Naive thymus-derived CD4-positive, alpha-beta T cell (primary cell): ENCODE data around the gene JKAMP. TPM values are rescaled to one million over a fixed set of nuclear protein-coding genes. Genes with fewer than 3 reads are reported as not detected.
A peak's percentile ranks its signal among the peaks of the same experiment; 100 is the strongest.

ENCODE experiments used
- ATAC-seq: fragments of 150-1000 bp; cut with Tn5 transposase; 2 replicates; pipeline ENCODE4 v1.10.0; 2021; ENCODE audit warnings: mild to moderate bottlenecking, moderate library complexity
- CTCF ChIA-PET: fragments of 350-600 bp; sonication (Branson Sonifier 250); formaldehyde crosslinking; loops from one replicate; lab custom pipeline; 2021; ENCODE audit warnings: antibody characterized with exemption; lab: Charles Lee
- POLR2A ChIA-PET: fragments of 350-600 bp; sonication (Branson Sonifier 250); formaldehyde crosslinking; loops from one replicate; lab custom pipeline; 2021; ENCODE audit warnings: antibody characterized with exemption, inconsistent platforms; lab: Charles Lee
- DNase-seq, 9 donors: peaks; one replicate each; pipeline versions ENCODE4 v3.0.0 to v3.0.0-alpha.2; 2020 to 2022; ENCODE audit warnings: mixed read lengths in 1 of 9
- H3K27ac ChIP-seq: one replicate; pipeline ENCODE4 v1.7.0; 2013; ENCODE audit warnings: mild to moderate bottlenecking, low read depth, low read length, moderate library complexity
- H3K27me3 ChIP-seq, 2 donors: one replicate each; pipeline ENCODE4 v1.7.0; 2013; ENCODE audit warnings: low read length in 2 of 2, mild to moderate bottlenecking in 2 of 2, moderate library complexity in 2 of 2; ENCODE audit not compliant: control insufficient read depth in 2 of 2, insufficient read depth in 2 of 2
- H3K36me3 ChIP-seq, 3 experiments: 1 replicate in 2 of 3; 2 replicates in 1 of 3; pipeline ENCODE4 v1.7.0; 2013; ENCODE audit warnings: low read length in 3 of 3, mild to moderate bottlenecking in 3 of 3, moderate library complexity in 1 of 3; ENCODE audit not compliant: insufficient read depth in 3 of 3, control insufficient read depth in 2 of 3
- H3K4me1 ChIP-seq, 2 donors: one replicate each; pipeline ENCODE4 v1.7.0; 2013; ENCODE audit warnings: low read length in 2 of 2, mild to moderate bottlenecking in 2 of 2, moderate library complexity in 1 of 2; ENCODE audit not compliant: control insufficient read depth in 2 of 2, insufficient read depth in 2 of 2
- H3K4me3 ChIP-seq: 2 replicates; pipeline ENCODE4 v1.7.0; 2013; ENCODE audit warnings: mild to moderate bottlenecking, low read length
- H3K9me3 ChIP-seq, 3 experiments: 1 replicate in 2 of 3; 2 replicates in 1 of 3; pipeline ENCODE4 v1.7.0; 2013; ENCODE audit warnings: low read length in 3 of 3; ENCODE audit not compliant: control insufficient read depth in 2 of 3
- H3K27ac Mint-ChIP-seq, 9 donors: one replicate each; pipeline ENCODE4 v1.8.0; 2020 to 2022; ENCODE audit warnings: mixed read lengths in 9 of 9, mild to moderate bottlenecking in 8 of 9, moderate library complexity in 5 of 9, inconsistent platforms in 2 of 9
- H3K27me3 Mint-ChIP-seq, 5 donors: one replicate each; pipeline ENCODE4 v1.8.0; 2021 to 2022; ENCODE audit warnings: mixed read lengths in 5 of 5, mild to moderate bottlenecking in 1 of 5
- H3K36me3 Mint-ChIP-seq, 5 donors: one replicate each; pipeline ENCODE4 v1.8.0; 2020 to 2022; ENCODE audit warnings: mixed read lengths in 5 of 5, mild to moderate bottlenecking in 3 of 5, inconsistent platforms in 1 of 5
- H3K4me1 Mint-ChIP-seq, 7 donors: one replicate each; pipeline ENCODE4 v1.8.0; 2020 to 2022; ENCODE audit warnings: mixed read lengths in 7 of 7, mild to moderate bottlenecking in 3 of 7, inconsistent platforms in 1 of 7
- H3K4me3 Mint-ChIP-seq, 10 donors: one replicate each; pipeline ENCODE4 v1.8.0; 2020 to 2022; ENCODE audit warnings: mild to moderate bottlenecking in 10 of 10, mixed read lengths in 10 of 10, moderate library complexity in 6 of 10, inconsistent platforms in 2 of 10
- H3K9me3 Mint-ChIP-seq, 11 donors: one replicate each; pipeline ENCODE4 v1.8.0; 2020 to 2022; ENCODE audit warnings: mixed read lengths in 11 of 11, mild to moderate bottlenecking in 4 of 11, inconsistent platforms in 1 of 11, moderate library complexity in 1 of 11
- intact Hi-C, 2 donors: fragments of 100-400 bp; cut with micrococcal nuclease; formaldehyde crosslinking; loops; one replicate each; pipeline ENCODE4 v1.15.1; 2023
- polyA plus RNA-seq, 2 donors: library from polyadenylated mRNA; unstranded; fragments of 300-500 nt; fragmentation: Illumina TruSeq; gene quantifications; one replicate each; pipeline ENCODE4 v1.2.3, GENCODE V29; 2021
- total RNA-seq, 6 experiments: library from RNA in 5 of 6; stranded (reverse) in 5 of 6; gene quantifications; 1 replicate in 5 of 6; 2 replicates in 1 of 6; pipeline ENCODE4 v1.2.3 and lab custom pipeline; 2021 to 2026

Gene JKAMP
- total and polyA plus RNA-seq, 7 experiments from 2014 or later, result 12.2 to 54.1 (median 32.6) TPM

DNA sequence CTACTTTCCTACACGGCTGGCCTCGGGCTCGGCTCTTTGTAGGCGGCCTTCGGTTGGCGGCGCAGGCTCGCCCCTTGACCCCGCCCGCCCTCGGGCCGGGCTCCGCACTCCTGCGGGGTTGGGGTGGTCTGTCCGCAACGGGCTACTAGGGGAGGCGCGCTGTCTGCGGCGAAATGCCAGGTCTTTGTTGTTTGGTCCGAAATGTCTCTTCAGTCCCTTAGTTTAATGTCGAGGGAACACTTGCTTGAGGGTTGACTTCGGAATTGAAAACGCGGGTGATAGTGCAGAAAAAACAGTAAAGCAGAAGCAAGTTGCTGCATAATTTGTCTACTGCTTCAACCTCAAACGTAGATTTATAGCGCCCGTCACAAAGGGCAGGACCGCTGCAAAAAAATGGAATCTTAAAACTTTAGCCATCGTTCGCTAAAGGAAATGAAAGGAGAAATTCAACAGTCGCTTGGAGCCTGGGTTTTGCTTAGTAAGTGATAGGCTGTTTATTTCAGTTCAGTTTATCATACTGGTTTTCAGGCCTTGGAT, 390 bp downstream of the JKAMP start:
- H3K27me3 Mint-ChIP-seq, result no peaks in the 10 kb centered on the region
- peak overlapping the region; percentile 89 to 98 (median 96) for H3K4me3 Mint-ChIP-seq
- H3K27ac ChIP-seq, result peak overlapping the region; percentile 84
- DNase-seq (no peak), ATAC-seq (peak; percentile 60)
- H3K4me1 ChIP-seq, result peaks cover 18 to 20% of the 10 kb centered on the region in 2 donors
- no peaks in the 10 kb centered on the region for H3K27me3 ChIP-seq
- no peaks in the 10 kb centered on the region for H3K9me3 ChIP-seq
- peaks cover 6 to 23% (median 20%) of the 10 kb centered on the region in 5 donors for H3K36me3 Mint-ChIP-seq
- ChIA-PET POLR2A (interaction anchor here (0.9 to 3.2 kb wide), 10 partner anchors 9 to 1285 kb away, joined by 3 to 34 read pairs (median 5); partner anchors contain the start of genes ACTR10, ARID4A, DAAM1 and GPR135), CTCF (interaction anchor here (1.0 kb wide), 1 partner anchor 22 kb away, joined by 3 read pairs; no protein-coding TSS in a partner anchor)
- peak overlapping the region; percentile 81 for H3K4me3 ChIP-seq
- no peaks in the 10 kb centered on the region for H3K9me3 Mint-ChIP-seq
- peaks cover 49 to 82% (median 78%) of the 10 kb centered on the region in 7 donors for H3K4me1 Mint-ChIP-seq
- H3K36me3 ChIP-seq, result peaks cover 0 to 25% (median 0%) of the 10 kb centered on the region in 3 experiments
- intact Hi-C loops, result loop anchor here (1.0 to 10.0 kb wide), 23 partner anchors 16 to 1498 kb away; partner anchors contain the start of genes CCDC175 (in 2 of the 2), DAAM1 (in 2 of the 2), DACT1 (in 2 of the 2) and KIAA0586 (in 2 of the 2)
- peak overlapping the region; percentile 85 to 96 (median 94) for H3K27ac Mint-ChIP-seq

DNA sequence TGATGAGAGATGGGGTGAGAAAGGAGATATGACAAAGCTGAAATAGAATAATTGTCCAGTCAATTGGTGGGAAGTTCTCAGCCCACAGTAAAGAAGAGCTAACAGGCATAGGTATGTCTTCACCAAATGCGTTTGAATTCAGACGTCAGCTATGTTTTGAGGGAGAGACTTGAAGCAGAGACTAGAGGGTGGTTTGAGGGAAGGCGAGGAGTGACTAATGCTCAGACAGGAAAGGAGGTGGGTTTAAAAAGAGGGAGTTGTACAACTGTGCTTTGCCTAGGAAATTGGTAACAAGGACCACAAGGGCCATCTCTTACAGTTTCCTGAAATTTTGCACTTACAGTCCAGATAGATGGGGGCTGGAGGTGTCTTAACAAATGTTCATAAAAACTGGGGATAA, 6.4 kb downstream of the JKAMP start:
- peaks cover 31 to 65% (median 55%) of the 10 kb centered on the region in 7 donors for H3K4me1 Mint-ChIP-seq
- H3K9me3 ChIP-seq, result no peaks in the 10 kb centered on the region
- POLR2A ChIA-PET, result no interaction called here
- H3K4me3 Mint-ChIP-seq, result peak overlapping the region in 1 of 10 donors; percentile 6
- no peaks in the 10 kb centered on the region for H3K27me3 Mint-ChIP-seq
- ATAC-seq (no peak), DNase-seq (no peak)
- peak overlapping the region in 3 of 9 donors; percentile 14 to 25 (median 14) for H3K27ac Mint-ChIP-seq
- CTCF ChIA-PET, result no interaction called here
- H3K4me1 ChIP-seq, result peaks cover 0 to 6% of the 10 kb centered on the region in 2 donors
- H3K4me3 ChIP-seq, result no peak overlapping the region
- H3K27me3 ChIP-seq, result no peaks in the 10 kb centered on the region
- H3K36me3 ChIP-seq, result peaks cover 0 to 52% (median 0%) of the 10 kb centered on the region in 3 experiments
- no peak overlapping the region for H3K27ac ChIP-seq
- no peaks in the 10 kb centered on the region for H3K9me3 Mint-ChIP-seq
- intact Hi-C loops, result no loop called here
- H3K36me3 Mint-ChIP-seq, result peaks cover 19 to 72% (median 52%) of the 10 kb centered on the region in 5 donors

DNA sequence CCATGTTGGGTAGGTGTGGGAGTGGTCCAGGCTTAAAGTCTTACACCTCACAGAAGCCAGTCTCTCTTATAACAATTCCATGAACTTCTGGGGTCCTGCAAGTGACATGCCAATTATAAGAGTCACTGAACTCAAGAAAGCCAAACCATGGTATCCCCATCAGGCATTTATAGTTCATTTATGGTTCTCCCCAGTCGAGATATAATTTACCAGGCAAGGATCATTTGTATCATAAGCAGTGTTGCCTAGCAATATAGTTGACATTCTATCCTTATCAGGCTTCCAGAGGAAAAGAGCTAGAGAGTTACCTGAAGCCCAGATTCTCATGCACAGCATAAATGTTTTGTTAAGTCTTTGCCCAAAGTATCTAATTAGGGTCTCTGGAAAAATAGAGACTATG, 8.1 kb downstream of the JKAMP start:
- peaks cover 28 to 60% (median 47%) of the 10 kb centered on the region in 7 donors for H3K4me1 Mint-ChIP-seq
- Histone ChIP-seq H3K4me3 (no peak overlapping the region), H3K4me1 (no peaks in the 10 kb centered on the region), H3K27me3 (no peaks in the 10 kb centered on the region), H3K36me3 (peaks cover 0 to 52% (median 0%) of the 10 kb centered on the region in 3 experiments), H3K9me3 (no peaks in the 10 kb centered on the region), H3K27ac (no peak overlapping the region)
- ChIA-PET POLR2A (no interaction called here), CTCF (interaction anchor here (0.7 to 1.3 kb wide), 2 partner anchors 15 to 359 kb away, joined by 4 to 5 read pairs; no protein-coding TSS in a partner anchor)
- no peaks in the 10 kb centered on the region for H3K27me3 Mint-ChIP-seq
- peaks cover 19 to 80% (median 54%) of the 10 kb centered on the region in 5 donors for H3K36me3 Mint-ChIP-seq
- H3K27ac Mint-ChIP-seq, result peak overlapping the region in 1 of 9 donors; percentile 56
- intact Hi-C loops, result no loop called here
- H3K4me3 Mint-ChIP-seq, result no peak overlapping the region
- H3K9me3 Mint-ChIP-seq, result no peaks in the 10 kb centered on the region
- DNase-seq (no peak), ATAC-seq (no peak)

DNA sequence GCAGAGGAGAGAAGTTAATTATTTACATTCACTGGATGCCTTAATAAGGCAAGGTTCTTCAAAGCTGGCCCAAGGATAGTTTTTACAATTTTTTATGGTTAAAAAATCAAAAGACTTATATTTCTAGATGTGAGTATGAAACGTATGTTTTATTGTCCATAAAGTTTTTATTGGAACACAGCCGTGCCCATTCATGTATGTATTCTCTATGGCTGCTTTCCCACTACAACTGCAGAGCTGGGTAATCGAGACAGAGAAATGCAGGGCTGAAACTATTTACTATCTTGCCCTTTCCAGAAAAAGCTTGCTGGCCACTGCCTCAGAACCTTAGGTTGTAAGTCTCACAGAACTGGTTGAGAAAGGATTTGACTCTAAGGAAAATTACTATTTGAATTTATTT, 16.4 kb downstream of the JKAMP start:
- H3K27me3 ChIP-seq, result no peaks in the 10 kb centered on the region
- no peak for ATAC-seq
- Mint-ChIP-seq H3K4me3 (no peak overlapping the region), H3K9me3 (no peaks in the 10 kb centered on the region), H3K27me3 (no peaks in the 10 kb centered on the region), H3K36me3 (peaks cover 0 to 32% (median 9%) of the 10 kb centered on the region in 5 donors), H3K27ac (peak overlapping the region in 1 of 9 donors; percentile 38), H3K4me1 (peaks cover 11 to 37% (median 23%) of the 10 kb centered on the region in 7 donors)
- H3K27ac ChIP-seq, result no peak overlapping the region
- DNase-seq, result no peak
- H3K9me3 ChIP-seq, result no peaks in the 10 kb centered on the region
- CTCF ChIA-PET, result interaction anchor here (0.8 kb wide), 1 partner anchor 683 kb away, joined by 3 read pairs; no protein-coding TSS in a partner anchor
- intact Hi-C loops, result loop anchor here in 1 of 2 donors (2.0 kb wide), 1 partner anchor 16 kb away; the partner anchor contains the start of genes JKAMP and L3HYPDH
- peaks cover 0 to 11% (median 5%) of the 10 kb centered on the region in 3 experiments for H3K36me3 ChIP-seq
- peaks cover 0 to 4% of the 10 kb centered on the region in 2 donors for H3K4me1 ChIP-seq
- no peak overlapping the region for H3K4me3 ChIP-seq
- POLR2A ChIA-PET, result interaction anchor here (1.5 kb wide), 1 partner anchor 16 kb away, joined by 3 read pairs; the partner anchor contains the start of genes JKAMP and L3HYPDH

DNA sequence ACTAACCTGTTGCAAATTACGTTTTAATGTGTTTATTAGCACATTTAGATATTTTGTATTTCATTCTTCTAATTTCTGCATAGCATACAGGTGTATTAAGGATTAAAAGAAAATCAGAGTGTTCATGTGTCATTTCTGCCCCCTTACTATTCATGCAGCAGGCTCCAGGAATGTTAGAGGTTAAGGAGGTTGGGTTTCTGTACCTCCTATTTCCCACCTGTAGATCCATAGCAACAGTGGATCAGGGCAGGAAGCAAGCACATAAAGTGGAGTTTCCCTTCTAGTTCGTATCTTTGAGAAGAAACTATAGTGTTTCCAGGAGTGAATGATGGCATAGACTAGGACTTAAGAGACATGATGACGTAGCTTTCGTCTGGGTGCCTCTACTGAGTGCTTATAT, 18.9 kb downstream of the JKAMP start:
- intact Hi-C loops, result no loop called here
- POLR2A ChIA-PET, result no interaction called here
- Mint-ChIP-seq H3K27me3 (no peaks in the 10 kb centered on the region), H3K27ac (no peak overlapping the region), H3K4me3 (no peak overlapping the region), H3K9me3 (no peaks in the 10 kb centered on the region), H3K36me3 (peaks cover 0 to 22% (median 8%) of the 10 kb centered on the region in 5 donors), H3K4me1 (peaks cover 4 to 31% (median 21%) of the 10 kb centered on the region in 7 donors)
- no peak overlapping the region for H3K27ac ChIP-seq
- no peak overlapping the region for H3K4me3 ChIP-seq
- DNase-seq, result no peak
- peaks cover 0 to 4% of the 10 kb centered on the region in 2 donors for H3K4me1 ChIP-seq
- no peaks in the 10 kb centered on the region for H3K9me3 ChIP-seq
- no peaks in the 10 kb centered on the region for H3K27me3 ChIP-seq
- CTCF ChIA-PET, result no interaction called here
- no peak for ATAC-seq
- H3K36me3 ChIP-seq, result peaks cover 0 to 11% (median 5%) of the 10 kb centered on the region in 3 experiments

DNA sequence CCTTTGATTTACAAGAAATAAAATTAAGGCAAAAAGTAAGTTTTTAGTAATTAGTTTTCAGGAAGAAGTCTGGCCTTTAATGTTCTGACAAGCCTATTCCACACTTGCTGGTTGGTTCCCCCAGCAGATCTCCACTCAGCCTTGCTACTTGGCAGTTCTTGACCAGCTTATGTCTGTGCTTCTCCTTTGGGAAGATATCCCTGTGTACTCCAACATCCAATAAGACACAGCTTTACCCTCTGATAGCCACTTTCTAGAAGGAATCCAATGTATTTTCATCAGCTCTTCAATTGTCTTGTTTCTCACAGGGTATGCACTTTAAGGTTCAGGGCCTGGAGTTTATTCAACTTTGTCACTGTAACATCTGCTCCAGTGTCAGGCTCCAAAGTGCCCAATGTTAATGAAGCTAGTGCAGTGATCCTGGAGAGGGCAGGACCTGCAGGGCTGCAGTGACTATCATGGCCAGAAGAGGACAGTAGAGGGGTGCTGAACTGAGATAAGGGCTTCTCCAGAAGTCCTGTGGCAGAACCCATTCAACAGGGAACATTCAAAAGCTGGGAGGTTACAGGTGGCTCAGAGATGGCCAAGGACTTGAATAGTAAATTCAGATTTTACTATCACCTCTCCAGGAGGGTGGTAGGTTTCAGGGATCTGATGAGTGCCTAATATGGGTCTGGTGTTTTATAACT, 22.9 kb downstream of the JKAMP start:
- peaks cover 0 to 4% of the 10 kb centered on the region in 2 donors for H3K4me1 ChIP-seq
- intact Hi-C loops, result loop anchor here (1.0 to 5.0 kb wide), 7 partner anchors 43 to 680 kb away; partner anchors contain the start of gene CCDC175 (in 2 of the 2)
- no peak overlapping the region for H3K27ac ChIP-seq
- H3K27ac Mint-ChIP-seq, result no peak overlapping the region
- no peaks in the 10 kb centered on the region for H3K9me3 ChIP-seq
- CTCF ChIA-PET, result interaction anchor here (1.1 to 1.4 kb wide), 2 partner anchors 14 to 677 kb away, joined by 5 to 6 read pairs; no protein-coding TSS in a partner anchor
- no peaks in the 10 kb centered on the region for H3K27me3 ChIP-seq
- ATAC-seq (peak; percentile 90), DNase-seq (peak in 8 of 9 donors; percentile 9 to 47 (median 34))
- no peaks in the 10 kb centered on the region for H3K9me3 Mint-ChIP-seq
- H3K4me3 ChIP-seq, result no peak overlapping the region
- POLR2A ChIA-PET, result interaction anchor here (0.5 to 0.6 kb wide), 2 partner anchors 8 to 412 kb away, joined by 3 read pairs; no protein-coding TSS in a partner anchor
- H3K36me3 Mint-ChIP-seq, result peaks cover 0 to 9% (median 3%) of the 10 kb centered on the region in 5 donors
- H3K4me1 Mint-ChIP-seq, result peaks cover 3 to 17% (median 16%) of the 10 kb centered on the region in 7 donors
- peaks cover 0 to 5% (median 3%) of the 10 kb centered on the region in 3 experiments for H3K36me3 ChIP-seq
- peaks cover 8 to 18% (median 13%) of the 10 kb centered on the region in 5 donors for H3K27me3 Mint-ChIP-seq
- no peak overlapping the region for H3K4me3 Mint-ChIP-seq
